Lung microvascular endothelial cell (primary cell): Measurements from ENCODE around the gene KIZ. TPM values are rescaled to one million over a fixed set of nuclear protein-coding genes. Genes with fewer than 3 reads are reported as not detected.

Experiments used
- DNase-seq, 2 donors: peaks; one replicate each; pipeline versions ENCODE4 v3.0.0 to v3.0.0-alpha.2; 2010; ENCODE audit warnings: low read depth in 2 of 2
- total RNA-seq: library from RNA; depleted of rRNA; stranded (reverse); fragments of >200 nt; gene quantifications from 2 replicates; pipeline ENCODE4 v1.2.1, GENCODE V29; 2014

The KIZ gene, protein sequence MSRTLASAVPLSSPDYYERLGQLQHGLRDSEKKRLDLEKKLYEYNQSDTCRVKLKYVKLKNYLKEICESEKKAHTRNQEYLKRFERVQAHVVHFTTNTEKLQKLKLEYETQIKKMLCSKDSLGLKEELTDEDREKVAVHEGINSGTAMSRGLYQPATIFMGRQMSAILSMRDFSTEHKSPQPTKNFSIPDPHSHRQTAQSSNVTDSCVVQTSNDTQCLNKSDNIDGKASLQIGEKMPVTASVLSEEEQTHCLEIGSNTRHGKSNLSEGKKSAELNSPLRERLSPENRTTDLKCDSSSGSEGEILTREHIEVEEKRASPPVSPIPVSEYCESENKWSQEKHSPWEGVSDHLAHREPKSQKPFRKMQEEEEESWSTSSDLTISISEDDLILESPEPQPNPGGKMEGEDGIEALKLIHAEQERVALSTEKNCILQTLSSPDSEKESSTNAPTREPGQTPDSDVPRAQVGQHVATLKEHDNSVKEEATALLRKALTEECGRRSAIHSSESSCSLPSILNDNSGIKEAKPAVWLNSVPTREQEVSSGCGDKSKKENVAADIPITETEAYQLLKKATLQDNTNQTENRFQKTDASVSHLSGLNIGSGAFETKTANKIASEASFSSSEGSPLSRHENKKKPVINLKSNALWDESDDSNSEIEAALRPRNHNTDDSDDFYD
- total RNA-seq: 4.0 and 13.9 TPM in 2 replicates

GRCh38 chr20:21125849-21126580, at the start of gene KIZ:
TSS of gene KIZ (plus strand) at chr20:21126082. CDS start at chr20:21126116, 34 bp downstream.
- DNase-seq: peak; percentile 94 to 97

DNA sequence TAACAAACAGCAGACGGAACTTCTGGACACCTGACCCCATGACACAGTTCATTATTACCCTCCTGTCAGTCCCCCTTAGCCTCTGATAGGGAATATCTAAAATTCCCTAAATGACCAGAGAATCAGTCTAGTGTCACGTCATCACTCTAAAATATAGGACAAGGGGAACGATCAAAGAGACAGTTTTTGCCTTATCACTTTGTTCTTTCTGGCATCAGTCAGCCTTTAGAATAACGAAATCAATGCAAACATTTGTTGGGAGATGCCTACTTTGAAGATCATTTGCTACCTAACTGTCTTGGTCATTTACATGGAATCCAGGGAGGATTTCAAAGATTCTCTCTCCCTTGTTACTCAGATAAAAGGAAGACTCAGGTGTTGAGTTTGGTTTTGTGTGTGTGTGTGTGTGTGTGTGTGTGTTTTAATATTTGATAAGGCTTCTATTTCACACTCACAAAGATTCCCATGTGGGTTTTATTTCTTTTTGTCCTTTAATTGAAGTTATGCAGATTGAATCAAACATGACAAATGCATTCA, 48.0 kb upstream of the KIZ start:
- DNase-seq: no peak

- DNase-seq: no peak
Measured at GRCh38 chr20:21082584-21082983, 43.3 kb upstream of the KIZ start.

GRCh38 chr20:21083825-21084325, 42.0 kb upstream of the KIZ start:
- DNase-seq: no peak

DNA sequence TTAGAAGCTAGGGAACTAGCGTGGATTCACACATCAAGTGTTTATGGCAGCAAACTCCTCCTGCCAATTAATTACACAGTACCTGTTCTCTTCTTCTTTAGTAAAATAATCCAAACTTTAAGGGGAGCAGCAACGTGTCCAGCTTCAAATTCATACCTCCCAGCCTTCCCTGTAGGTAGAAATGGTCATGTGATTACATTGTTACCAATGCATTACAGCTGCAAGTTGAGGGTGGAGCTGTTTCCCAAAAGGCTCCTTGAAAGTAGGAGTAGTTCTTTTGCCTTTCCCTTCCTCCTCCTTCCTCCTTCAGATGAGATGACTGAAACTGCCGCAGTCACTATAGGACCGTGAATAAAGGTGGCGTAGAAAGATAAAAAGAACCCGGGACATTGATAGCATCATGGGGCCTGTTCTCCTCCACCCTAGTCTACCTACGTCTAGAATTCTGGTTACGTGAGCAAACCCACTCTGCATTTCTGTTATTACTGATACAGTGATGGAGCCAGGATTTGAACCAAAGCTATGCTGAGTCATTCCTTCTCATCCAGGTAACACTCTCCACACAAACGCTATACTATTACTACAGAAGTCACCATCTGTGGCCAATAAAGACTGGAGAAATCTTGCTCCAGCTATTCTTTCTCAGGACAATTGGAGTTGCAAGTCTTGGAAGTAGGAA, 37.9 kb upstream of the KIZ start:
- no peak for DNase-seq

DNA sequence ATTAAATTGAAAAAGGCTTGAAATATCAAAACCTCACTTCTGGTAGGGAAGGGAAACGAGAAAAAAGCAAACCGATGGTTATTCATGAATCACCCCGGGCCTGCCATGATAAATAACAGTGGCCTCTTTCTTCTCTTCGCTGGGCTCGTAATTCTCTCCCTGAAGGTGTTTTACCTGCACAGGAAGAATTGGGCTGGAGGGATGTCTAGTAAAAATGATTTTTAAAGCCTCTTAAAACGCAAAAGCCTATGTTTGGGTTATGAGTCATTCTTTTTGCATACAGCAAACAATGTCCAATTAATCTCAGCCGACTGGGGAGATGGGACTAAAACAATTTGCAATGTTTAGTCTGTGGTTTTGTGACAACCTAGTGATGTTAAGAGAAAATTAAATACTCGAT, 36.5 kb upstream of the KIZ start:
- no peak for DNase-seq

- no peak for DNase-seq
Measured at GRCh38 chr20:21090111-21090618, 35.7 kb upstream of the KIZ start.

DNA sequence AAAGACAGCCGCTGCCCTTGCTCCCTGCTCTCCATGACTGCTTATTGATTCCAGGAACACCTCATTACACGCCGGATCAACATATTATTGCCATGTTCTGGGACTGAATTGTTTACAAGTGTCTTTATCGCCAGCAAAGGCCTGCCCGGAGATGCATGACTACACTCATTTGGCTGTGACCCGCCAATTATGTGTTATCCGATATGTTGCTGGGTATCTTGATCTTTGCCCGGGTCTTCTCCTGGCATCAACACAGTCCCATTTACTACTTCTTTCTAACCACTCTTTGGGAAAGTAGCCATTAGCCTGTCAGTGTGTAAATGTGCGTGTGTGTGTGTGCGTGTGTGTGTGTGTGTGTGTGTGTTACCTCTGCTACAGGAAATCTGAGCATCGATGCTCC, 35.2 kb upstream of the KIZ start:
- no peak for DNase-seq

DNA sequence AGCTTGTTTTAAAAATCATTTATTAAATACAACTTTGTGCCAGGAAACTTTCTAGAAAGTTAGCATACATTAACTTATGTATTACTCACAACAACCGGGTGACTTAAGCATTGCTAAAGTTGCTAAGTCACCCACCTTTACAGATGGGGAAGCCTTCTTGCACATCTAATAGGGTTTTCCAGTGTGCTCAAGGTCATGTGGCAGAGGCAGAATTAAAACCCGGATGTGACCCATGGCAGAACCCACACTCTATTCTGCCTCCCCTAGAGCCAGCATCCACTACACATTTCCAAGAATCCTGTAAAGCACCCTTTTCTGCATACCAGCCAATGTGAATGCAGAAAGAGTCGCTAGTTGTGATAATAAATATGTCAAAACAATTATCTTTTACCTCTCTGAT, 33.1 kb upstream of the KIZ start:
- DNase-seq: no peak

DNA sequence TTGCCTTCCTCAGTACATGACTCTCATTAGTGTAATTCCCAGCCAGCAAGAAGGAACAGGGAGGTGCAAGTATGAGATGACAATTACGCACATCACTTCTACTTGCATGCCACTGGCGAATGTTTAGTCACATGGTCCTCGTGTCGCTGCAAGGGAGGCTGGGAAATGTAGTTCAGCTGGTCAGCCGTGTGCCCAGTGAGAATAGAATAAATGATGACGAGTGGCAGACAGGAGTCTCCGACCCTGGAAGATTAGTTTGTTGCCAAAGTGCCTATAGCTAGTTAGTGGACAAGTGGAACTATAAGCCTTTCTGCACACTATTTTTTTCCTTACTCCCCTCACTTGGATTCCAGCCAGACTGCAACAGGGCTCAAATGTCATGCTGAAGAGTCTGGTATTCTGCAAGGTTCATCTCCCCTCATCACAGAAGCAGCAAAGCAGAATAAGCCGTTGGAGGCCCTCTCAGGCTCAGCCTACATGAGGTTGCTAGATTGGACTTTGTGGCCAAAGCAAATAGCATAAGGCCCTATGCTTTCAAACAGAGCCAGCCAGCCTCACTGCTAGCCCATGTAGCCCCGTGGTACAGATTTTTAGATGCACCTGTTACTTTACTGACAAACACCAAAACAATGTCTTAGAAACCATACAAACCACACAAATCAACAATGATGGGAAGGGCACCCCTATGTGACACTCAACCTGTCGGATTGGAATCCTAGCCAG, 29.4 kb upstream of the KIZ start:
- DNase-seq: peak; percentile 27 to 29

- peak; percentile 37 to 45 for DNase-seq
Measured at GRCh38 chr20:21099751-21100577, 25.9 kb upstream of the KIZ start.

- DNase-seq: peak in 1 of 2 donors; percentile 5
Measured at GRCh38 chr20:21100578-21101452, 25.1 kb upstream of the KIZ start.

- no peak for DNase-seq
Measured at GRCh38 chr20:21101453-21101931, 24.4 kb upstream of the KIZ start.

GRCh38 chr20:21101932-21102575, 23.8 kb upstream of the KIZ start:
- DNase-seq: peak in 1 of 2 donors; percentile 2

GRCh38 chr20:21102603-21103311, 23.1 kb upstream of the KIZ start:
- DNase-seq: peak in 1 of 2 donors; percentile 33

GRCh38 chr20:21103582-21104465, 22.1 kb upstream of the KIZ start:
- no peak for DNase-seq
